GM12878 (cell line): Measurements from ENCODE around the gene SMARCD2. TPM values are rescaled to one million over a fixed set of nuclear protein-coding genes. Genes with fewer than 3 reads are reported as not detected.

Source experiments
- ATAC-seq: fragments of 200-7000 bp; cut with Tn5 transposase; 3 replicates; pipeline ENCODE4 v1.9.1; 2020; ENCODE audit warnings: mild to moderate bottlenecking, moderate library complexity
- BruUV-seq: library from RNA; stranded (reverse); fragments of 400-500 nt; replicated peaks from 2 replicates; lab custom pipeline; 2021; lab: Mats Ljungman, UMichigan
- CTCF ChIA-PET: fragments of 300-600 bp; sonication (Branson Sonifier 250); formaldehyde crosslinking; extraction: SDS; loops from one replicate; lab custom pipeline; 2021; ENCODE audit warnings: inconsistent platforms; lab: Yijun Ruan, JAX
- POLR2A ChIA-PET: fragments of 350-600 bp; formaldehyde crosslinking; extraction: SDS; loops from one replicate; lab custom pipeline; 2021; ENCODE audit warnings: inconsistent platforms; lab: Charles Lee
- RAD21 ChIA-PET: fragments of 300-600 bp; sonication (Branson Sonifier 250); formaldehyde crosslinking; loops from one replicate; lab custom pipeline; 2023; ENCODE audit warnings: antibody characterized with exemption; ENCODE audit not compliant: unreplicated experiment; lab: Charles Lee
- SMC1A ChIA-PET: fragments of 300-600 bp; sonication (Branson Sonifier 250); formaldehyde crosslinking; loops from one replicate; lab custom pipeline; 2023; ENCODE audit not compliant: unreplicated experiment, uncharacterized antibody; lab: Charles Lee
- DNase-seq: peaks from one replicate; pipeline ENCODE4 v3.0.0-alpha.2; 2011; ENCODE audit warnings: low read depth, low spot score
- FAIRE-seq: peaks from 3 replicates; lab custom pipeline; 2011; peaks lifted over from hg19 to GRCh38; lab: Jason Lieb, UNC
- H2AFZ ChIP-seq: 2 replicates; pipeline ENCODE4 v1.6.0; 2011; ENCODE audit warnings: low read depth, low read length, control low read depth; ENCODE audit not compliant: control insufficient read depth
- H3K27ac ChIP-seq: 2 replicates; pipeline ENCODE4 v1.5.1; 2011; ENCODE audit warnings: control low read depth; ENCODE audit not compliant: control insufficient read depth, insufficient read depth
- H3K27me3 ChIP-seq, 2 experiments: replicated peaks in 1 of 2; 2 replicates each; pipeline versions ENCODE4 v1.6.0 to v1.6.1; 2011; ENCODE audit warnings: low read length in 1 of 2; ENCODE audit not compliant: control insufficient read depth in 2 of 2, insufficient read depth in 2 of 2
- H3K36me3 ChIP-seq, 2 experiments: 2 replicates each; pipeline ENCODE4 v1.5.1; 2011; ENCODE audit warnings: low read length in 1 of 2; ENCODE audit not compliant: control insufficient read depth in 2 of 2, insufficient read depth in 2 of 2
- H3K4me1 ChIP-seq: 2 replicates; pipeline ENCODE4 v1.6.1; 2011; ENCODE audit warnings: mild to moderate bottlenecking, low read length, moderate library complexity, mixed read lengths; ENCODE audit not compliant: control insufficient read depth, insufficient read depth
- H3K4me2 ChIP-seq: 2 replicates; pipeline ENCODE4 v1.6.0; 2011; ENCODE audit warnings: control low read depth; ENCODE audit not compliant: control insufficient read depth, insufficient read depth
- H3K4me3 ChIP-seq: fragments of 200-600 bp; sonication (generic); 2 replicates; pipeline ENCODE4 v1.5.1; 2016
- H3K79me2 ChIP-seq: 2 replicates; pipeline ENCODE4 v1.6.0; 2011; ENCODE audit warnings: low read length; ENCODE audit not compliant: control insufficient read depth, insufficient read depth
- H3K9ac ChIP-seq: 2 replicates; pipeline ENCODE4 v1.8.0; 2011; ENCODE audit warnings: low read length, control low read depth, mixed read lengths; ENCODE audit not compliant: control insufficient read depth, insufficient read depth
- H3K9me3 ChIP-seq: replicated peaks from 3 replicates; pipeline ENCODE4 v1.5.1; 2011; ENCODE audit warnings: mild to moderate bottlenecking, low read length; ENCODE audit not compliant: control insufficient read depth, insufficient read depth
- H4K20me1 ChIP-seq: 2 replicates; pipeline ENCODE4 v1.6.0; 2011; ENCODE audit not compliant: control insufficient read depth, insufficient read depth
- CREB1 ChIP-seq: IDR thresholded peaks from 2 replicates; pipeline ENCODE4 v1.6.1; 2012; ENCODE audit warnings: low read depth, mild to moderate bottlenecking, inconsistent platforms
- MYB ChIP-seq: fragments of 150-350 bp; IDR thresholded peaks from 2 replicates; pipeline ENCODE4 v1.6.1; 2014; ENCODE audit warnings: mild to moderate bottlenecking, low read depth, low read length, borderline replicate concordance
- WGBS: methylation state at CpG from one replicate; pipeline ENCODE4 v1.1.6; 2016; ENCODE audit warnings: low lambda C conversion rate; ENCODE audit not compliant: insufficient replicate concordance, insufficient coverage; ENCODE audit errors: missing lambda C conversion rate; 5-methylcytosine and 5-hydroxymethylcytosine counted together
- in situ Hi-C: fragments of 300-500 bp; cut with MboI; formaldehyde crosslinking; loops from 9 replicates; pipeline ENCODE4 v1.14.3; 2018; ENCODE audit warnings: mixed read lengths
- intact Hi-C: fragments of 100-400 bp; cut with micrococcal nuclease; formaldehyde crosslinking; loops from one replicate; pipeline ENCODE4 v1.14.2; 2022; ENCODE audit not compliant: unreplicated experiment
- polyA plus RNA-seq, 11 experiments: library from polyadenylated mRNA; depleted of rRNA in 4 of 11; unstranded in 6 of 11; stranded (reverse) in 5 of 11; fragments of >200 nt; fragmentation: Nextera tagmentation in 4 of 11; fragmentation: Illumina TruSeq in 1 of 11; extraction: Ambion mirVana in 4 of 11; extraction: Trizol in 1 of 11; gene quantifications; 1 replicate in 1 of 11; 2 replicates in 10 of 11; pipeline versions ENCODE4 v1.2.1 to v1.2.3, GENCODE V29; 2011 to 2016; ENCODE audit warnings: inconsistent platforms in 2 of 11, missing spikeins in 2 of 11, low read depth in 1 of 11
- total RNA-seq, 4 experiments: library from RNA; depleted of rRNA in 3 of 4; stranded (reverse); fragments of >200 nt in 3 of 4; fragmentation: Illumina TruSeq in 1 of 4; extraction: Trizol in 1 of 4; gene quantifications; 2 replicates each; pipeline versions ENCODE4 v1.2.1 to v1.2.3, GENCODE V29; 2013 to 2021

SMARCD2 gene
- total and polyA plus RNA-seq, 10 of the 15 experiments (the other 5 are each of a cell fraction or from before 2014, with no cell fraction given): 2.4 to 111 (median 63.6) TPM

GRCh38 chr17:63843910-63844677 is 1.6 kb upstream of the SMARCD2 start:
- Histone ChIP-seq H3K36me3 (no peaks in the 10 kb centered on the region), H4K20me1 (no peaks in the 10 kb centered on the region), H3K79me2 (peaks cover 35% of the 10 kb centered on the region), H3K4me2 (peak overlapping the region; percentile 86), H3K27me3 (no peaks in the 10 kb centered on the region), H2AFZ (peak overlapping the region; percentile 81), H3K9me3 (peaks cover 5% of the 10 kb centered on the region; the same call in 2 of the 3 replicates), H3K9ac (peak overlapping the region; percentile 83), H3K4me3 (peak overlapping the region; percentile 86; the same call in 1 of the 2 replicates), H3K27ac (peak overlapping the region; percentile 80), H3K4me1 (peaks cover 23% of the 10 kb centered on the region)
- SMC1A ChIA-PET: interaction anchor here (0.5 to 2.0 kb wide), 5 partner anchors 14 to 296 kb away, joined by 3 to 8 read pairs (median 3); no protein-coding TSS in a partner anchor
- intact Hi-C loops (loop anchor here (2.0 to 5.0 kb wide), 3 partner anchors 72 to 147 kb away; partner anchors contain the start of genes CCDC47, DDX42 and STRADA), in situ Hi-C loops (loop anchor here (10.0 to 25.0 kb wide), 2 partner anchors 407 to 661 kb away; partner anchors contain the start of genes CEP95, CYB561 and DDX5)
- no TSS peak for BruUV-seq
- RAD21 ChIA-PET: interaction anchor here (0.6 to 1.2 kb wide), 5 partner anchors 84 to 230 kb away, joined by 3 to 8 read pairs (median 4); partner anchors contain the start of gene MAP3K3
- CTCF ChIA-PET: interaction anchor here (0.6 to 7.0 kb wide), 14 partner anchors 10 to 413 kb away, joined by 3 to 51 read pairs (median 4); no protein-coding TSS in a partner anchor
- WGBS: 39% methylated on average over 9 of the region's 9 CpGs
- no peak for TF ChIP-seq CREB1
- TF ChIP-seq MYB: no peak
- DNase-seq (no peak), ATAC-seq (no peak), FAIRE-seq (no peak)
- POLR2A ChIA-PET: interaction anchor here (0.6 to 3.5 kb wide), 23 partner anchors 13 to 1073 kb away, joined by 3 to 24 read pairs (median 5); partner anchors contain the start of genes CCDC47, DDX42, FTSJ3 and MAP3K3
